Right atrium auricular region (tissue), 2 donors: Measurements from ENCODE around the gene FAM32A. TPM values are rescaled to one million over a fixed set of nuclear protein-coding genes. Genes with fewer than 3 reads are reported as not detected.
A peak's percentile ranks its signal among the peaks of the same experiment; 100 is the strongest.

ENCODE experiments used
- DNase-seq: peaks from one replicate; pipeline ENCODE4 v3.0.0-alpha.2; 2019; ENCODE audit warnings: low spot score
- H3K27ac ChIP-seq, 2 donors: fragments of 200-600 bp; sonication (generic); 1 replicate in 1 of 2; 2 replicates in 1 of 2; pipeline ENCODE4 v1.5.1; 2016 to 2019
- H3K27me3 ChIP-seq, 2 donors: fragments of 200-600 bp; sonication (generic); one replicate each; pipeline versions ENCODE4 v1.5.1 to v1.6.0; 2017 to 2019
- H3K36me3 ChIP-seq: fragments of 200-600 bp; sonication (generic); one replicate; pipeline ENCODE4 v1.5.1; 2016
- H3K4me1 ChIP-seq, 2 donors: fragments of 200-600 bp; sonication (generic); one replicate each; pipeline versions ENCODE4 v1.5.1 to v1.6.0; 2017 to 2019
- H3K4me3 ChIP-seq, 2 donors: fragments of 200-600 bp; sonication (generic); 1 replicate in 1 of 2; 2 replicates in 1 of 2; pipeline ENCODE4 v1.5.1; 2017 to 2019; ENCODE audit warnings: mild to moderate bottlenecking in 1 of 2, moderate library complexity in 1 of 2
- H3K9me3 ChIP-seq, 2 donors: fragments of 200-600 bp; sonication (generic); one replicate each; pipeline ENCODE4 v1.5.1; 2019
- CTCF ChIP-seq, 2 donors: fragments of 200-600 bp; sonication (generic); IDR thresholded peaks; one replicate each; pipeline ENCODE4 v1.5.1; 2019; ENCODE audit warnings: antibody characterized with exemption in 2 of 2
- total RNA-seq, 2 donors: library from RNA; depleted of rRNA; stranded (reverse); fragments of >200 nt; gene quantifications; one replicate each; pipeline ENCODE4 v1.1.0, GENCODE V29; 2016

Gene FAM32A
- total RNA-seq, 2 donors from 2014 or later: 56.8 to 61.7 TPM

GRCh38 chr19:16204005-16204294, 18.7 kb downstream of the FAM32A start:
- Histone ChIP-seq H3K27ac (no peak overlapping the region), H3K4me1 (peaks cover 0 to 34% of the 10 kb centered on the region in 2 donors), H3K27me3 (no peaks in the 10 kb centered on the region), H3K4me3 (no peak overlapping the region), H3K36me3 (peaks cover 38% of the 10 kb centered on the region), H3K9me3 (no peaks in the 10 kb centered on the region)
- DNase-seq: no peak
- TF ChIP-seq CTCF (IDR thresholded peaks at IDR 0.05): no peak

- peaks cover 0 to 22% of the 10 kb centered on the region in 2 donors for H3K4me1 ChIP-seq
- TF ChIP-seq CTCF (IDR thresholded peaks at IDR 0.05): no peak
- H3K4me3 ChIP-seq: no peak overlapping the region
- no peaks in the 10 kb centered on the region for H3K9me3 ChIP-seq
- peak overlapping the region in 1 of 2 donors; percentile 26 for H3K27ac ChIP-seq
- DNase-seq: no peak
- peaks cover 53% of the 10 kb centered on the region for H3K36me3 ChIP-seq
- no peaks in the 10 kb centered on the region for H3K27me3 ChIP-seq
These were observed 20.2 kb downstream of the FAM32A start for GRCh38 chr19:16205205-16206045.

GRCh38 chr19:16206046-16206605, 20.9 kb downstream of the FAM32A start:
- H3K9me3 ChIP-seq: no peaks in the 10 kb centered on the region
- H3K4me1 ChIP-seq: peaks cover 0 to 22% of the 10 kb centered on the region in 2 donors
- H3K4me3 ChIP-seq: no peak overlapping the region
- H3K27ac ChIP-seq: peak overlapping the region in 1 of 2 donors; percentile 26
- TF ChIP-seq CTCF (IDR thresholded peaks at IDR 0.05): no peak
- no peaks in the 10 kb centered on the region for H3K27me3 ChIP-seq
- DNase-seq: no peak
- H3K36me3 ChIP-seq: peaks cover 60% of the 10 kb centered on the region

- H3K36me3 ChIP-seq: peaks cover 65% of the 10 kb centered on the region
- DNase-seq: no peak
- H3K27me3 ChIP-seq: no peaks in the 10 kb centered on the region
- H3K4me1 ChIP-seq: peaks cover 0 to 22% of the 10 kb centered on the region in 2 donors
- H3K4me3 ChIP-seq: no peak overlapping the region
- H3K9me3 ChIP-seq: no peaks in the 10 kb centered on the region
- no peak for TF ChIP-seq CTCF (IDR thresholded peaks at IDR 0.05)
- no peak overlapping the region for H3K27ac ChIP-seq
These were observed 21.4 kb downstream of the FAM32A start for GRCh38 chr19:16206637-16207036.

DNA sequence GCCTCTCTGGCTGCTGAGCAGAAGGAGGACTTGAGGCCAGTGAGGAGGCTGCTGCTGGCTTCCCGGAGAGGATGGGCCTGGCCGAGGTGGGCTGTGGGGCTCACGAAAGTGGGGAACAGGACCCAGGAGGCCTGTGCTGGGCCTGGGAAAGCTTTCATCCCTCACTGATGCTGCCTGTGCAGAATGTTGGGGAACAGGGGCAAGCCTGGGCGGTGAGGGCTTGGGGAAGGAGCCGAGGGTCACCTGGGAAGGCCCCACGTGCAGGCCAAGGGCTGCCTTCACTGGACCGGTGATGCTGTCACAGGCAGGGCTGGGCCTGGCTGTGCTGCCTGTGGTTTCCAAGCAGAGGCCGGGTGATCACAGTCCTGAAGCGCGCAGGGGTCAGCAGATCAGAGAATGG, 21.9 kb downstream of the FAM32A start:
- H3K36me3 ChIP-seq: peaks cover 62% of the 10 kb centered on the region
- no peaks in the 10 kb centered on the region for H3K27me3 ChIP-seq
- H3K27ac ChIP-seq: no peak overlapping the region
- H3K9me3 ChIP-seq: no peaks in the 10 kb centered on the region
- H3K4me1 ChIP-seq: peaks cover 0 to 22% of the 10 kb centered on the region in 2 donors
- TF ChIP-seq CTCF (IDR thresholded peaks at IDR 0.05): no peak
- no peak overlapping the region for H3K4me3 ChIP-seq
- DNase-seq: no peak
